ENCODE data around the gene GRK5.

DNA sequence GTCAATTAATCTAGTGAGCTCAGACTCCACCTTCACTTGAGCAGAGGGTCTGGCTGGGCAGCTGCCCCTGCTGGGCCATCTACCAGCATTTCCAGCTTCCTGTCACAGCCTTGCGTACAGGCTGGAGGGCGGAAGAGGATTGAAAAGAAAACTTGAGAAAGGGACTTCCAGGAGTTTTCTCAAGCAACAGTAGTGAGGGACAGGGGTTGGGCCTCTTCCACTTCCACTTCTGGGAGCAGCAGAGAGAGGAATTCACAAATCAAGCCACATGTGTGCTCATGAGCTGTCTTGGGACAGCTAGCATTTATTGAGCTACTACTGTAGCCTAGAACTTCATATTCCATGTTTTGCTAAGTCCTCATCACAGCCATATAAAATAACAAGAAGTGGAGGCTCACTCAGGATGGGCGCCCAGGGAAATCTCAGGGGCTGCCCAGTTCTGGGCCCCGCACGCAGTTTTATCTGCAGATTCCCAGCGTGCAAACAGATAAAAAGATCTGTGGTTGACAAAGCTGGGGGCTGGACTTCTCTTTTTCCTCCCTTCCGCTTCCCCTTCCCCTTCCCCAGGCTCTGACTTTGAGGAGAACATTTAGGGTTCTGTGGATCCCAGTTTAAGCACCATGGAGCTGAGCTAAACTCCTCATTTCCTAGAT lies 199.4 kb downstream of the GRK5 start:
- TF ChIP-seq CTCF (conservative IDR thresholded peaks at IDR 0.05 in 1 of 2, IDR thresholded peaks at IDR 0.05 in 1 of 2; ENCODE audit: extremely low read depth in 1 of 2, insufficient read depth in 1 of 2, low read depth in 1 of 2, low read length in 2 of 2) (no peak), EZH2 (IDR thresholded peaks at IDR 0.05; ENCODE audit: borderline replicate concordance, low read length) (no peak)

Data from mammary epithelial cell (primary cell).